Putamen (tissue), 1 donor: ENCODE data around the gene HSFX3.
"Not testable (repeated sequence)": the region's sequence is repeated elsewhere in the genome, so short reads cannot be mapped to it uniquely, and the experiment has no call there.

ENCODE experiments used
- DNase-seq: peaks from one replicate; pipeline ENCODE4 v3.0.0-alpha.2; 2016; ENCODE audit warnings: low spot score

Gene HSFX3

GRCh38 chrX:149549701-149550100, at the start of gene HSFX3:
TSS of gene HSFX3 (minus strand) at chrX:149549924. CDS start at chrX:149549852, 72 bp downstream.
- not testable (repeated sequence) for DNase-seq

- not testable (repeated sequence) for DNase-seq
Measured at GRCh38 chrX:149598603-149599002, 48.9 kb upstream of the HSFX3 start.

- not testable (repeated sequence) for DNase-seq
Measured at GRCh38 chrX:149595943-149596342, 46.2 kb upstream of the HSFX3 start.

GRCh38 chrX:149595214-149595613, 45.5 kb upstream of the HSFX3 start, which contains the start of gene HSFX2:
TSS of gene HSFX2 (minus strand) at chrX:149595314. CDS start at chrX:149594700, 614 bp downstream.
- DNase-seq, result not testable (repeated sequence)

- DNase-seq, result not testable (repeated sequence)
Measured at GRCh38 chrX:149590993-149591392, 41.3 kb upstream of the HSFX3 start.

GRCh38 chrX:149587359-149587758, 37.6 kb upstream of the HSFX3 start, which contains the start of gene MAGEA9B:
TSS of gene MAGEA9B (minus strand) at chrX:149587459. CDS start at chrX:149583179, 4,280 bp downstream.
- DNase-seq, result not testable (repeated sequence)

GRCh38 chrX:149585631-149586030, 35.9 kb upstream of the HSFX3 start:
- DNase-seq, result not testable (repeated sequence)

GRCh38 chrX:149573456-149573855, 23.7 kb upstream of the HSFX3 start:
- DNase-seq, result not testable (repeated sequence)

- no peak for DNase-seq
Measured at GRCh38 chrX:149572743-149573142, 23.0 kb upstream of the HSFX3 start.

GRCh38 chrX:149571770-149572169, 22.0 kb upstream of the HSFX3 start:
- DNase-seq, result no peak

GRCh38 chrX:149570668-149571067, 20.9 kb upstream of the HSFX3 start:
- no peak for DNase-seq

- no peak for DNase-seq
Measured at GRCh38 chrX:149569770-149570169, 20.0 kb upstream of the HSFX3 start.

- DNase-seq, result no peak
Measured at GRCh38 chrX:149568701-149569296, 19.1 kb upstream of the HSFX3 start.

- no peak for DNase-seq
Measured at GRCh38 chrX:149567621-149568417, 18.1 kb upstream of the HSFX3 start.

GRCh38 chrX:149563359-149563758, 13.6 kb upstream of the HSFX3 start:
- DNase-seq, result no peak

- not testable (repeated sequence) for DNase-seq
Measured at GRCh38 chrX:149555251-149555650, 5.5 kb upstream of the HSFX3 start.

- DNase-seq, result not testable (repeated sequence)
Measured at GRCh38 chrX:149551939-149552248, 2.2 kb upstream of the HSFX3 start.

GRCh38 chrX:149551245-149551938, 1.7 kb upstream of the HSFX3 start:
- not testable (repeated sequence) for DNase-seq

GRCh38 chrX:149550454-149550853, 730 bp upstream of the HSFX3 start:
- not testable (repeated sequence) for DNase-seq

GRCh38 chrX:149547782-149548181, 1.9 kb downstream of the HSFX3 start:
- DNase-seq, result not testable (repeated sequence)

GRCh38 chrX:149546962-149547361, 2.8 kb downstream of the HSFX3 start:
- DNase-seq, result not testable (repeated sequence)
